Keratinocyte (primary cell): ENCODE data around the gene DNAAF5. TPM values are rescaled to one million over a fixed set of nuclear protein-coding genes. Genes with fewer than 3 reads are reported as not detected.

Source experiments
- DNase-seq: peaks from one replicate; pipeline ENCODE4 v3.0.0-alpha.2; 2011; ENCODE audit warnings: low read depth, missing footprints, low spot score
- FAIRE-seq: peaks from 2 replicates; lab custom pipeline; 2011; peaks lifted over from hg19 to GRCh38; lab: Jason Lieb, UNC
- H2AFZ ChIP-seq: 2 replicates; pipeline ENCODE4 v1.6.0; 2012; ENCODE audit warnings: low read length, control low read depth, inconsistent platforms; ENCODE audit not compliant: control insufficient read depth
- H3K27ac ChIP-seq: 2 replicates; pipeline ENCODE4 v1.5.1; 2011; ENCODE audit warnings: low read length; ENCODE audit not compliant: control insufficient read depth, insufficient read depth
- H3K27me3 ChIP-seq: 3 replicates; pipeline ENCODE4 v1.6.0; 2011; ENCODE audit warnings: low read length; ENCODE audit not compliant: control insufficient read depth, insufficient read depth; ENCODE audit errors: extremely low read depth
- H3K36me3 ChIP-seq, 2 experiments: 2 replicates in 1 of 2; 3 replicates in 1 of 2; pipeline ENCODE4 v1.5.1; 2011; ENCODE audit warnings: low read length in 2 of 2, mild to moderate bottlenecking in 1 of 2; ENCODE audit not compliant: control insufficient read depth in 2 of 2, insufficient read depth in 2 of 2; ENCODE audit errors: extremely low read depth in 1 of 2
- H3K4me1 ChIP-seq: 3 replicates; pipeline ENCODE4 v1.5.1; 2011; ENCODE audit warnings: low read length; ENCODE audit not compliant: control insufficient read depth, insufficient read depth; ENCODE audit errors: extremely low read depth
- H3K4me2 ChIP-seq: 3 replicates; pipeline ENCODE4 v1.6.0; 2011; ENCODE audit warnings: low read depth, low read length; ENCODE audit not compliant: control insufficient read depth, insufficient read depth; ENCODE audit errors: extremely low read depth
- H3K4me3 ChIP-seq, 3 experiments: fragments of 200-600 bp in 1 of 3; sonication (generic) in 1 of 3; 2 replicates in 2 of 3; 3 replicates in 1 of 3; pipeline ENCODE4 v1.5.1; 2011 to 2016; ENCODE audit warnings: low read length in 3 of 3, mild to moderate bottlenecking in 3 of 3, control low read depth in 2 of 3, inconsistent platforms in 1 of 3, low read depth in 1 of 3, mixed read lengths in 1 of 3, mixed run types in 1 of 3, moderate library complexity in 1 of 3; ENCODE audit not compliant: control insufficient read depth in 2 of 3, insufficient read depth in 2 of 3; ENCODE audit errors: extremely low read depth in 1 of 3
- H3K79me2 ChIP-seq: 2 replicates; pipeline ENCODE4 v1.6.0; 2012; ENCODE audit warnings: low read length; ENCODE audit not compliant: control insufficient read depth, insufficient read depth
- H3K9ac ChIP-seq: 3 replicates; pipeline ENCODE4 v1.6.0; 2011; ENCODE audit warnings: low read length; ENCODE audit not compliant: control insufficient read depth, insufficient read depth; ENCODE audit errors: extremely low read depth
- H3K9me1 ChIP-seq: 3 replicates; pipeline ENCODE4 v1.6.0; 2011; ENCODE audit warnings: low read length; ENCODE audit not compliant: control insufficient read depth, insufficient read depth; ENCODE audit errors: extremely low read depth
- H3K9me3 ChIP-seq: 2 replicates; pipeline ENCODE4 v1.5.1; 2012; ENCODE audit warnings: low read depth, low read length; ENCODE audit not compliant: control insufficient read depth
- H4K20me1 ChIP-seq: 3 replicates; pipeline ENCODE4 v1.6.0; 2011; ENCODE audit warnings: low read length; ENCODE audit not compliant: control insufficient read depth, insufficient read depth; ENCODE audit errors: extremely low read depth
- CTCF ChIP-seq, 3 experiments: IDR thresholded peaks in 1 of 3; conservative IDR thresholded peaks in 1 of 3; optimal IDR thresholded peaks in 1 of 3; 2 replicates in 2 of 3; 3 replicates in 1 of 3; pipeline versions ENCODE3 to v1.5.1; 2011; ENCODE audit warnings: low read length in 3 of 3, mild to moderate bottlenecking in 3 of 3, moderate library complexity in 2 of 3, control low read depth in 1 of 3, inconsistent platforms in 1 of 3; ENCODE audit not compliant: insufficient read depth in 2 of 3; ENCODE audit errors: extremely low read depth in 1 of 3
- EZH2 ChIP-seq: IDR thresholded peaks from one replicate; pipeline ENCODE4 v1.6.1; 2012; ENCODE audit warnings: inconsistent platforms, mild to moderate bottlenecking, low read length, moderate library complexity
- dilution Hi-C: fragments of 300-500 bp; cut with MboI; formaldehyde crosslinking; loops from one replicate; pipeline ENCODE4 v1.7.0; 2020; ENCODE audit warnings: low sequenced_read_pairs; ENCODE audit not compliant: extremely low pct_ligation_motif_present
- polyA plus RNA-seq, 5 experiments: library from polyadenylated mRNA; depleted of rRNA in 3 of 5; stranded (reverse) in 3 of 5; stranded (forward) in 1 of 5; unstranded in 1 of 5; fragments of >200 nt; gene quantifications; 1 replicate in 1 of 5; 2 replicates in 3 of 5; 3 replicates in 1 of 5; pipeline versions ENCODE4 v1.2.1 to v1.2.3, GENCODE V29; 2011 to 2012; ENCODE audit warnings: missing spikeins in 2 of 5, low read depth in 1 of 5, low replicate concordance in 1 of 5

The DNAAF5 gene
- polyA plus RNA-seq, 1 donor (not counting 4 experiments of a cell fraction or from before 2014, with no cell fraction given) = 16.3 TPM

GRCh38 chr7:711093-711921 is 15.2 kb upstream of the DNAAF5 start:
- H3K9ac ChIP-seq = no peak overlapping the region

GRCh38 chr7:711922-712380 is 14.5 kb upstream of the DNAAF5 start:
- H3K27ac ChIP-seq = no peak overlapping the region
- no peak overlapping the region for H3K4me3 ChIP-seq
- DNase-seq (no peak), FAIRE-seq (no peak)
- no peak overlapping the region for H3K4me2 ChIP-seq
- no peak overlapping the region for H3K9ac ChIP-seq
- no peaks in the 10 kb centered on the region for H3K9me1 ChIP-seq
- dilution Hi-C loops = no loop called here
- no peaks in the 10 kb centered on the region for H3K4me1 ChIP-seq
- H3K27me3 ChIP-seq = peaks cover 5% of the 10 kb centered on the region
- H3K9me3 ChIP-seq = no peaks in the 10 kb centered on the region
- peaks cover 3% of the 10 kb centered on the region for H4K20me1 ChIP-seq
- peaks cover 1 to 2% of the 10 kb centered on the region in 2 experiments for H3K36me3 ChIP-seq
- H2AFZ ChIP-seq = no peak overlapping the region
- no peaks in the 10 kb centered on the region for H3K79me2 ChIP-seq
- TF ChIP-seq EZH2 = no peak
- no peak for TF ChIP-seq CTCF (optimal IDR thresholded peaks at IDR 0.05 in 1 of 3, IDR thresholded peaks at IDR 0.05 in 1 of 3, conservative IDR thresholded peaks at IDR 0.05 in 1 of 3; ENCODE audit: extremely low read depth in 1 of 3, insufficient read depth in 2 of 3, low read length in 3 of 3)

More at GRCh38 chr7:711093-711921, 15.2 kb upstream of the DNAAF5 start:
- no peaks in the 10 kb centered on the region for H3K9me1 ChIP-seq
- H3K4me1 ChIP-seq = no peaks in the 10 kb centered on the region
- no peak for TF ChIP-seq CTCF (optimal IDR thresholded peaks at IDR 0.05 in 1 of 3, IDR thresholded peaks at IDR 0.05 in 1 of 3, conservative IDR thresholded peaks at IDR 0.05 in 1 of 3; ENCODE audit: extremely low read depth in 1 of 3, insufficient read depth in 2 of 3, low read length in 3 of 3)
- TF ChIP-seq EZH2 = no peak
- H4K20me1 ChIP-seq = peaks cover 3% of the 10 kb centered on the region
- no peak overlapping the region for H2AFZ ChIP-seq
- FAIRE-seq (no peak), DNase-seq (no peak)
- H3K27ac ChIP-seq = no peak overlapping the region
- H3K27me3 ChIP-seq = peaks cover 5% of the 10 kb centered on the region
- dilution Hi-C loops = no loop called here
- H3K36me3 ChIP-seq = peaks cover 1 to 2% of the 10 kb centered on the region in 2 experiments
- H3K4me3 ChIP-seq = no peak overlapping the region
- no peaks in the 10 kb centered on the region for H3K79me2 ChIP-seq
- H3K9me3 ChIP-seq = no peaks in the 10 kb centered on the region
- H3K4me2 ChIP-seq = no peak overlapping the region
